Esophagus muscularis mucosa (tissue), 2 donors: ENCODE measurements around the gene FAM222A.

Experiments used
- EP300 ChIP-seq: sonication (generic); formaldehyde crosslinking; IDR thresholded peaks from one replicate; pipeline ENCODE4 v1.6.1; 2017; ENCODE audit warnings: antibody characterized with exemption
- POLR2A ChIP-seq: fragments of 450-650 bp; IDR thresholded peaks from one replicate; pipeline ENCODE4 v1.6.1; 2017; ENCODE audit warnings: antibody characterized with exemption, moderate library complexity, mild to moderate bottlenecking, low read depth

DNA sequence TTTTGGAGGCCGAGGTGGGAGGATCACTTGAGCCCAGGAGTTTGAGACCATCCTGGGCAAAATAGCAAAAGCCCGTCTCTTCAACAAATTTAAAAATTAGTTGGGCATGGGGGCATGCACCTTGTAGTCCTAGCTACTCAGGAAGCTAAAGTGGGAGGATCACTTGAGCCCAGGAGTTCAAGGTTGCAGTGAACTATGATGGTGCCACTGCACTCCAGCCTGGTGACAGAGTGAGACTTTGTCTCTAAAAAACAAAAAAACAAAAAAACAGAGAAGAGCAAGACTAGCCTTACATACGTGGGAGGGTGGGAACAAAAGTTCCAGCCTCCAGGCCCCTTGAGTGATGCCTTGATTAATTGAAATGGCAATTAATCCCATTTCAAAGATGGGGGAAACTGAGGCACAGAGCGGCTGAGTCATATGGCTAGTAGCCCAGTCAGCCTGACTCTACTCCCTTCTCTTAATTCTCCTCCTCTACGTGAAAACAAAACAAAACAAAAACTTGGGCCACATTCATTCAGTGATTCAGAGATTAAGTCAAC is 3.3 kb upstream of the FAM222A start:
- TF ChIP-seq POLR2A (no peak), EP300 (no peak)
